Lower lobe of right lung (tissue), 2 donors: ENCODE results near the gene ARPC2. TPM values are rescaled to one million over a fixed set of nuclear protein-coding genes. Genes with fewer than 3 reads are reported as not detected.

Source experiments
- ATAC-seq, 2 donors: fragments of 200-7000 bp; cut with Tn5 transposase; one replicate each; pipeline ENCODE4 v1.9.1; 2020 to 2022; ENCODE audit warnings: mild to moderate bottlenecking in 2 of 2, moderate library complexity in 2 of 2
- DNase-seq: peaks from one replicate; pipeline ENCODE4 v3.0.0-alpha.2; 2020
- H3K27ac ChIP-seq: fragments of 200-600 bp; one replicate; pipeline ENCODE4 v1.8.0; 2022
- H3K27me3 ChIP-seq: fragments of 200-600 bp; one replicate; pipeline ENCODE4 v1.8.0; 2022; ENCODE audit warnings: low read depth
- H3K36me3 ChIP-seq: fragments of 200-600 bp; one replicate; pipeline ENCODE4 v1.8.0; 2022; ENCODE audit warnings: mild to moderate bottlenecking
- H3K4me1 ChIP-seq: fragments of 200-600 bp; one replicate; pipeline ENCODE4 v1.8.0; 2022
- H3K4me3 ChIP-seq: fragments of 200-600 bp; one replicate; pipeline ENCODE4 v1.8.0; 2022; ENCODE audit warnings: mild to moderate bottlenecking
- H3K9me3 ChIP-seq: fragments of 200-600 bp; one replicate; pipeline ENCODE4 v1.8.0; 2022
- intact Hi-C: fragments of 100-400 bp; cut with DNase I; formaldehyde crosslinking; loops from one replicate; pipeline ENCODE4 v1.11.0; 2022
- total RNA-seq: library from RNA; stranded (reverse); fragmentation: NEBNext Ultra II Directional; extraction: Animal tissue kit (Norgen Biotek cat#: 25700); gene quantifications from one replicate; pipeline ENCODE4 v1.2.1, GENCODE V29; 2021
- TF ChIP-seq, protein P1 (sequence below): fragments of 200-600 bp; IDR thresholded peaks from one replicate; pipeline ENCODE4 v1.8.0; 2022; ENCODE audit warnings: antibody characterized with exemption, mild to moderate bottlenecking
- donor health status: DM: no; HTN: yes; CAD: no; lungs with severe emphysema.

ARPC2 gene
- total RNA-seq, 1 donor from 2014 or later = 382 TPM

DNA sequence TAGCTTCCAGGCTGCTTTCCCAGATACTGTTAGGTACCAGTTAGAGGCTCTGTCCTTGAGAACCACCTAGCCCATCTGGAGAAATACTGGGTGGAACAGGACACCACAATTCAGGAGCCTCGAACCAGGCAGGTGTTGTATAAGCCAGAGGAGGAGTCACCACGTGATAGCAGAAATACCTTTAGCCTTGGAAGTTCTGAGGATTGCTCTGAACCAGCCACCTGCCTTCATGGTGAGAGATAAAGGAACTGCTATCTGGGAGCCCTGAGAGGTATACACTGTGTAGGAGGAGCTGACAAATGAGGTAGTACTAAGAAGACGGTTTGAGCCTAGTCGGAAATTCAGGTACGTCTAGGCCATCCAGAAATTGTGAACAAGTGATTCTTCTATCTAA lies 36.2 kb downstream of the ARPC2 start:
- DNase-seq (no peak), ATAC-seq (no peak)
- no peaks in the 10 kb centered on the region for H3K27me3 ChIP-seq
- H3K27ac ChIP-seq = no peak overlapping the region
- H3K4me3 ChIP-seq = no peak overlapping the region
- intact Hi-C loops = no loop called here
- H3K9me3 ChIP-seq = no peaks in the 10 kb centered on the region
- TF ChIP-seq, protein P1, sequence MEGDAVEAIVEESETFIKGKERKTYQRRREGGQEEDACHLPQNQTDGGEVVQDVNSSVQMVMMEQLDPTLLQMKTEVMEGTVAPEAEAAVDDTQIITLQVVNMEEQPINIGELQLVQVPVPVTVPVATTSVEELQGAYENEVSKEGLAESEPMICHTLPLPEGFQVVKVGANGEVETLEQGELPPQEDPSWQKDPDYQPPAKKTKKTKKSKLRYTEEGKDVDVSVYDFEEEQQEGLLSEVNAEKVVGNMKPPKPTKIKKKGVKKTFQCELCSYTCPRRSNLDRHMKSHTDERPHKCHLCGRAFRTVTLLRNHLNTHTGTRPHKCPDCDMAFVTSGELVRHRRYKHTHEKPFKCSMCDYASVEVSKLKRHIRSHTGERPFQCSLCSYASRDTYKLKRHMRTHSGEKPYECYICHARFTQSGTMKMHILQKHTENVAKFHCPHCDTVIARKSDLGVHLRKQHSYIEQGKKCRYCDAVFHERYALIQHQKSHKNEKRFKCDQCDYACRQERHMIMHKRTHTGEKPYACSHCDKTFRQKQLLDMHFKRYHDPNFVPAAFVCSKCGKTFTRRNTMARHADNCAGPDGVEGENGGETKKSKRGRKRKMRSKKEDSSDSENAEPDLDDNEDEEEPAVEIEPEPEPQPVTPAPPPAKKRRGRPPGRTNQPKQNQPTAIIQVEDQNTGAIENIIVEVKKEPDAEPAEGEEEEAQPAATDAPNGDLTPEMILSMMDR = no peak
- H3K4me1 ChIP-seq = peaks cover 14% of the 10 kb centered on the region
- peaks cover 88% of the 10 kb centered on the region for H3K36me3 ChIP-seq

DNA sequence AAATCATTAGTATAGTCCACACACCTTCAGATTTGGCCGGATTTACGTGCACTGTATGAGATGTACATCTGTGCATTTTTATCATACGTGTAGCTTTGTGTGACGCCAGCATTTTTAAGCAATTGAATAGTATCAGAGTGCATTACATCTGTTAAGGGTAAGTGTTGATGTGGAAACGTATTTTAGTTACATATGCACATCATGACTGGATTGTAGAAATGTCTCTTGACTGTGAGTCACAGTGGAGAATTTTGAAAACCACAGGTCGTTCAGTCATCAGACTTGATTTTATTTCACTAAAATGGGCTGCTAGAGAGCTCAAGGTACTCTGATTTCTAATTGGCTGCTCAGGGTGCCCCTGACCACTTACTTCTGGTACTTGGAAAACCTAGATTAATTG lies 38.5 kb downstream of the ARPC2 start:
- Histone ChIP-seq H3K4me3 (no peak overlapping the region), H3K9me3 (no peaks in the 10 kb centered on the region), H3K4me1 (peaks cover 36% of the 10 kb centered on the region), H3K27ac (no peak overlapping the region), H3K27me3 (no peaks in the 10 kb centered on the region), H3K36me3 (peaks cover 66% of the 10 kb centered on the region)
- DNase-seq (no peak), ATAC-seq (no peak)
- intact Hi-C loops = no loop called here
- TF ChIP-seq, protein P1 = no peak

DNA sequence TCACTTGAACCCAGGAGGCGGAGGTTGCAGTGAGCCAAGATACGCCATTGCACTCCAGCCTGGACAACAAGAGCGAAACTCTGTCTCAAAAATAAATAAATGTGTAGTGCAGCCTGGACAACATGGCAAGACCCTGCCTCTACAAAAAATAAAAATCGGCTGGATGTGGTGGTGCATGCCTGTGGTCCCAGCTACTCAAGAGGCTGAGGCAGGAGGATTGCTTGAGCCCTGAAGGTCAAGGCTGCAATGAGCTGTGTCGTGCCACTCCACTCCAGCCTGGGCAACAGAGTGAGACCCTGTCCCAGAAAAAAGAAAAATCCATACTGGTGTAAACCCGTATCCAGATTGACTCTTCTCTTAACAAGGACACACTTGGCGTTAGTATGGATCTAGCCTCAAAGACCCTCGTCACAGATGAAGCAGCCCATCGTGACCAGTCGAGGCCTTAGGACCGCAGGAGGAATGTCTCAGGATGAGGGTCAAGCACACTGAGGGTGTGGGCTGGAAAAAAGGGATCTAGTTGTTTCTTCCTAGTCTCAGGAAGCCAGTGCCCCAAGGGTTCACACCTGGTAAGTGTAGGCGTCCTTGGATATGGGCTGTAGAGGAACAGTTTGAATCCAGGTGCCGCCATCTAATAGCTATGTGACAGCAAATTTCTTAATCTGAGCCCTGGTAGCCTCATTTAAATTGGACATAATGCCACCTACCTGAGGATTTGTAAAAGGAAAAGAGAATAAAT lies 39.8 kb downstream of the ARPC2 start:
- TF ChIP-seq, protein P1 = no peak
- H3K4me1 ChIP-seq = peaks cover 49% of the 10 kb centered on the region

DNA sequence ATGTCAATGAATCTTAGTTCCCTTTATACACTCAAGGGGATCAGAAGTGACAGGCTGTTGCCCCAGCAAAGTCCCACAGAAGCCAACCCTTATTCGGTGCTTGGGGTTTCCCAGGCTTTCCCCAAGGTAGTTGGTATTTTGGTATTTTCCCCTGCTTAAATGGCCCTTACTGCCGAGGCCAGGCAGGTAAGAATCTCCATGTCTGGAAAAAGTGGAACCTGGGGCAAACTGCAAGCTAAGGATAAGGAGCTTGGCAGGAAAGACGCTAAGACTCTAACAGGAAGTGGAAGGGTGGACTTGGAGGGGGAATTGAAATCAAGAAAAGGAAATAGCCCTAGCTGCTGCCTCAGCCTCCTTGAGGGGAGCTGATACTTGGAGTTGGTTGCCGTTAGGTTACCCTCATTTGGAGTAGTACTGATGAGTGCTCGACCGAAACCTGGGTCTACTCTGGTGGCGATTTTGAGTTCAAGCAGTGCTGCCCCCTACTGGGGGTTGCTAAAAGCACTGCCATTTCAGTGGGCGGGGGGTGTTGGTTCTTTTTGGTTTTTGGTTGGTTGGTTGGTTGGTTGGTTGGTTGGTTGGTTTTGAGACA lies 40.5 kb downstream of the ARPC2 start:
- H3K27me3 ChIP-seq = no peaks in the 10 kb centered on the region
- peak; percentile 51 for DNase-seq
- intact Hi-C loops = no loop called here
- peak; percentile 32 to 68 for ATAC-seq
- TF ChIP-seq, protein P1 = peak; percentile 52
- H3K4me3 ChIP-seq = no peak overlapping the region
- no peaks in the 10 kb centered on the region for H3K9me3 ChIP-seq
- H3K36me3 ChIP-seq = peaks cover 49% of the 10 kb centered on the region
- H3K4me1 ChIP-seq = peaks cover 57% of the 10 kb centered on the region
- peak overlapping the region; percentile 1 for H3K27ac ChIP-seq

More for the DNA sequence above, 39.8 kb downstream of the ARPC2 start:
- Histone ChIP-seq H3K9me3 (no peaks in the 10 kb centered on the region), H3K27ac (no peak overlapping the region), H3K36me3 (peaks cover 53% of the 10 kb centered on the region), H3K27me3 (no peaks in the 10 kb centered on the region), H3K4me3 (no peak overlapping the region)
- intact Hi-C loops = no loop called here
- DNase-seq (no peak), ATAC-seq (no peak)

DNA sequence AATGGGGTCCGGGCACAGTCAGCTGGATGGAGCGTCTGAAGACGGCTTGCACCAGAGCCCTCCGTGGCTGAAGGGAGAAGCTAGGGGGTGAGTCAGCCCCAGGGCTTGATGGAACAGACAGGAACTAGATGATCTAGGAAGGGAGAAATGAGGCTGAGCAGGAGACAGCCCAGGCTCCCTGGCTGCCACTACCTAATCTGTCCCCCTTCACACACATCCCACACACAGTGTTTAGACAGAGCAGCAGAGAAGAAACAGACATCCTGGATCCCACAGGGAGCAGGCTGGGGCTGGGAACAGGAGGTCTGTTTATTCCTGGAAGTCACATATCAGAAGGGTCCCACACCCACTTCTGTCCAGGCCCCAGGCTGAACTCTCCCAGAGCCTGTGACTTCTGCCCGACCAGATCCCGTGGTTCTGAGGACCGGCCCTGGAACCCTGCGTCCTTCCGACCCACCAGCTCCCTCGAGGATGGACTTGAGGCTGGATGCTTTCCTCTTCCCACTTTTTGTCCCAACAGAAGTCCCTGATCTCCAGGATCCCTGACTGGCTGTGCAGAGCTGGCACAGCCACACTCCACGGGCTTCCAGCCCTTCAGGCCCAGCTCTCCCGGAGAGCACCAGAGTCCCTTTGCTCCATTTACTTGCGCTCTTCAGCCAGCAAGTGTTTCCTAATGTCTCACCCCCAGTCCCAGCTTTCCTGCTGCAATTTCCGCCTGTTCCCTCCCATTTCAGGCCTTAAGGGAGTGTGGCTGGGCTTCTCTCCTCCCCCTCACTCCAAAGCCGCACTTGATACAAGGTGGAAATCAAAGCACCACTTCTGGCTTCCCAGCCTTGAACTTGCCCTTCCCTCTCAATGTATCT lies 42.3 kb downstream of the ARPC2 start:
- Histone ChIP-seq H3K4me1 (peaks cover 73% of the 10 kb centered on the region), H3K27me3 (no peaks in the 10 kb centered on the region), H3K36me3 (peaks cover 49% of the 10 kb centered on the region), H3K9me3 (no peaks in the 10 kb centered on the region), H3K27ac (peak overlapping the region; percentile 82), H3K4me3 (no peak overlapping the region)
- peak; percentile 70 to 72 for ATAC-seq
- TF ChIP-seq, protein P1 = no peak
- DNase-seq = peak; percentile 60
- intact Hi-C loops = no loop called here
